Measurements from ENCODE around the gene LRP1. TPM values are rescaled to one million over a fixed set of nuclear protein-coding genes. Genes with fewer than 3 reads are reported as not detected.

The LRP1 gene
- total and polyA plus RNA-seq, 2 of the 13 experiments (the other 11 are each of a cell fraction or from before 2014, with no cell fraction given), result 14.7 to 30.8 TPM

- no peaks in the 10 kb centered on the region for H4K20me1 ChIP-seq (ENCODE audit: insufficient read depth, low read length)
- TF ChIP-seq YEATS2 (CRISPR knock-in tag; IDR thresholded peaks at IDR 0.05; ENCODE audit: borderline replicate concordance) (no peak), ZNF230 (CRISPR knock-in tag; IDR thresholded peaks at IDR 0.05) (no peak), ETV5 (CRISPR knock-in tag; IDR thresholded peaks at IDR 0.05; ENCODE audit: borderline replicate concordance) (no peak), THAP7 (CRISPR knock-in tag; IDR thresholded peaks at IDR 0.05) (no peak), ZNF317 (CRISPR knock-in tag; IDR thresholded peaks at IDR 0.05) (no peak)
- TF ChIP-seq, protein P1, sequence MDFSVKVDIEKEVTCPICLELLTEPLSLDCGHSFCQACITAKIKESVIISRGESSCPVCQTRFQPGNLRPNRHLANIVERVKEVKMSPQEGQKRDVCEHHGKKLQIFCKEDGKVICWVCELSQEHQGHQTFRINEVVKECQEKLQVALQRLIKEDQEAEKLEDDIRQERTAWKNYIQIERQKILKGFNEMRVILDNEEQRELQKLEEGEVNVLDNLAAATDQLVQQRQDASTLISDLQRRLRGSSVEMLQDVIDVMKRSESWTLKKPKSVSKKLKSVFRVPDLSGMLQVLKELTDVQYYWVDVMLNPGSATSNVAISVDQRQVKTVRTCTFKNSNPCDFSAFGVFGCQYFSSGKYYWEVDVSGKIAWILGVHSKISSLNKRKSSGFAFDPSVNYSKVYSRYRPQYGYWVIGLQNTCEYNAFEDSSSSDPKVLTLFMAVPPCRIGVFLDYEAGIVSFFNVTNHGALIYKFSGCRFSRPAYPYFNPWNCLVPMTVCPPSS (IDR thresholded peaks at IDR 0.05), result no peak
- peak; percentile 4 for FAIRE-seq
- ChIA-PET POLR2A (interaction anchor here (0.9 to 16.0 kb wide), 6 partner anchors 9 to 59 kb away, joined by 3 to 827 read pairs (median 6); partner anchors contain the start of gene LRP1-AS), CTCF (ENCODE audit: low intra/inter-chr PET ratio, low total read pairs) (interaction anchor here (2.3 to 2.7 kb wide), 3 partner anchors 49 to 59 kb away, joined by 28 to 47 read pairs (median 37); no protein-coding TSS in a partner anchor)
- peaks cover 10% of the 10 kb centered on the region for H3K4me1 ChIP-seq (ENCODE audit: insufficient read depth, low read length)
- no peaks in the 10 kb centered on the region for H3K9me3 ChIP-seq (ENCODE audit: low read length)
- H3K4me2 ChIP-seq (ENCODE audit: low read depth, low read length), result no peak overlapping the region
- in situ Hi-C loops (cut with HindIII; ENCODE audit: extremely low pct_ligation_motif_present, low pct_unique_long_range_greater_than_20kb) (no loop called here), intact Hi-C loops (cut with micrococcal nuclease; ENCODE audit: unreplicated experiment) (loop anchor here (1.0 kb wide), 1 partner anchor 59 kb away; no protein-coding TSS in a partner anchor)
- no peak for DNase-seq (ENCODE audit: low spot score)
- peaks cover 3% of the 10 kb centered on the region for H3K79me2 ChIP-seq (ENCODE audit: insufficient read depth, low read length)
- no peak overlapping the region for H3K4me3 ChIP-seq (replicated peaks in 1 of 3; ENCODE audit: insufficient read depth in 1 of 3, low read depth in 2 of 3, low read length in 3 of 3)
- no peak for ATAC-seq
- no peaks in the 10 kb centered on the region; a peak in 1 of 5 replicates for H3K27me3 ChIP-seq (ENCODE audit: control insufficient read depth in 1 of 2, insufficient read depth in 2 of 2, low read length in 2 of 2)
- no TSS peak for BruUV-seq (replicated peaks)
- no peak overlapping the region for H3K9ac ChIP-seq (ENCODE audit: insufficient read depth, low read depth, low read length)
- 28% methylated on average over 2 of the region's 2 CpGs for WGBS (ENCODE audit: low lambda C conversion rate)
- no peak overlapping the region for H3K27ac ChIP-seq (ENCODE audit: extremely low read length, insufficient read depth, low read length)
- H3K36me3 ChIP-seq (replicated peaks in 1 of 2; ENCODE audit: control insufficient read depth in 1 of 2, insufficient read depth in 2 of 2, low read length in 2 of 2), result no peaks in the 10 kb centered on the region
- H2AFZ ChIP-seq (ENCODE audit: low read length), result no peak overlapping the region
Observed at GRCh38 chr12:57123813-57124212, 4.5 kb upstream of the LRP1 start.

All from HepG2 (cell line).